Measurements from ENCODE around the gene PMEPA1. TPM values are rescaled to one million over a fixed set of nuclear protein-coding genes. Genes with fewer than 3 reads are reported as not detected.

Gene PMEPA1
- total RNA-seq, 4 donors from 2014 or later: 10.2 to 33.6 (median 18.3) TPM

GRCh38 chr20:57628047-57628961 is 81.5 kb downstream of the PMEPA1 start:
- DNase-seq (ENCODE audit: low spot score in 2 of 2): peak; percentile 37 to 75
- Histone ChIP-seq H3K36me3 (no peaks in the 10 kb centered on the region), H3K27me3 (no peaks in the 10 kb centered on the region), H3K9me3 (peaks cover 0 to 13% (median 0%) of the 10 kb centered on the region in 4 donors), H3K4me1 (peaks cover 0 to 17% (median 4%) of the 10 kb centered on the region in 4 donors), H3K27ac (peak overlapping the region; percentile 52 to 82 (median 74)), H3K4me3 (no peak overlapping the region)
- TF ChIP-seq EP300 (IDR thresholded peaks at IDR 0.05) (no peak), CTCF (IDR thresholded peaks at IDR 0.05) (no peak), POLR2A (IDR thresholded peaks at IDR 0.05) (no peak)
- 45 to 57% methylated on average over 19 to 25 of the region's 29 CpGs for WGBS, 2 donors

GRCh38 chr20:57627339-57627738 is 82.5 kb downstream of the PMEPA1 start:
- peak overlapping the region; percentile 52 to 82 (median 74) for H3K27ac ChIP-seq

GRCh38 chr20:57625978-57626377 is 83.8 kb downstream of the PMEPA1 start:
- peaks cover 0 to 19% (median 8%) of the 10 kb centered on the region in 4 donors for H3K4me1 ChIP-seq
- H3K4me3 ChIP-seq: no peak overlapping the region
- 89 to 93% methylated on average over 2 of the region's 2 CpGs for WGBS, 2 donors
- no peak for DNase-seq (ENCODE audit: low spot score in 2 of 2)
- H3K27ac ChIP-seq: no peak overlapping the region
- H3K9me3 ChIP-seq: peaks cover 0 to 13% (median 0%) of the 10 kb centered on the region in 4 donors
- TF ChIP-seq POLR2A (IDR thresholded peaks at IDR 0.05): no peak
- no peaks in the 10 kb centered on the region for H3K27me3 ChIP-seq
- H3K36me3 ChIP-seq: no peaks in the 10 kb centered on the region

More at GRCh38 chr20:57627339-57627738, 82.5 kb downstream of the PMEPA1 start:
- 83 to 100% methylated on average over 2 of the region's 2 CpGs for WGBS, 2 donors
- H3K36me3 ChIP-seq: no peaks in the 10 kb centered on the region
- peaks cover 0 to 17% (median 4%) of the 10 kb centered on the region in 4 donors for H3K4me1 ChIP-seq
- no peaks in the 10 kb centered on the region for H3K27me3 ChIP-seq
- TF ChIP-seq CTCF (IDR thresholded peaks at IDR 0.05): no peak
- no peak for TF ChIP-seq EP300 (IDR thresholded peaks at IDR 0.05)
- no peak for TF ChIP-seq POLR2A (IDR thresholded peaks at IDR 0.05)
- DNase-seq (ENCODE audit: low spot score in 2 of 2): no peak
- no peak overlapping the region for H3K4me3 ChIP-seq
- peaks cover 0 to 13% (median 0%) of the 10 kb centered on the region in 4 donors for H3K9me3 ChIP-seq

- Histone ChIP-seq H3K27me3 (no peaks in the 10 kb centered on the region), H3K4me3 (no peak overlapping the region), H3K4me1 (peaks cover 0 to 19% (median 8%) of the 10 kb centered on the region in 4 donors), H3K27ac (no peak overlapping the region), H3K36me3 (no peaks in the 10 kb centered on the region), H3K9me3 (peaks cover 0 to 13% (median 0%) of the 10 kb centered on the region in 4 donors)
- DNase-seq (ENCODE audit: low spot score in 2 of 2): no peak
- WGBS, 2 donors: 88 to 97% methylated on average over 7 of the region's 7 CpGs
- TF ChIP-seq POLR2A (IDR thresholded peaks at IDR 0.05) (no peak), EP300 (IDR thresholded peaks at IDR 0.05) (no peak), CTCF (IDR thresholded peaks at IDR 0.05) (no peak)
These were observed 84.4 kb downstream of the PMEPA1 start for GRCh38 chr20:57625181-57625958.

GRCh38 chr20:57624124-57624523 is 85.7 kb downstream of the PMEPA1 start:
- DNase-seq (ENCODE audit: low spot score in 2 of 2): no peak
- TF ChIP-seq CTCF (IDR thresholded peaks at IDR 0.05): no peak
- TF ChIP-seq EP300 (IDR thresholded peaks at IDR 0.05): no peak
- no peak overlapping the region for H3K27ac ChIP-seq
- no peak overlapping the region for H3K4me3 ChIP-seq
- H3K27me3 ChIP-seq: no peaks in the 10 kb centered on the region
- no peaks in the 10 kb centered on the region for H3K36me3 ChIP-seq
- H3K9me3 ChIP-seq: peaks cover 0 to 13% (median 0%) of the 10 kb centered on the region in 4 donors
- peaks cover 0 to 19% (median 8%) of the 10 kb centered on the region in 4 donors for H3K4me1 ChIP-seq
- 85 to 97% methylated on average over 3 of the region's 3 CpGs for WGBS, 2 donors
